GM23338 (cell line): Measurements from ENCODE around the gene NOVA2. TPM values are rescaled to one million over a fixed set of nuclear protein-coding genes. Genes with fewer than 3 reads are reported as not detected.

Source experiments
- ATAC-seq: fragments of 200-7000 bp; cut with Tn5 transposase; 3 replicates; pipeline ENCODE4 v1.9.1; 2020
- DNase-seq: peaks from one replicate; pipeline ENCODE4 v3.0.0-alpha.2; 2015; ENCODE audit warnings: low spot score
- H2AFZ ChIP-seq: fragments of 200-600 bp; sonication (generic); 2 replicates; pipeline ENCODE4 v1.8.0; 2016; ENCODE audit warnings: antibody characterized with exemption, mild to moderate bottlenecking, moderate library complexity
- H3F3A ChIP-seq: fragments of 200-600 bp; sonication (generic); replicated peaks from 2 replicates; pipeline ENCODE4 v1.8.0; 2017; ENCODE audit warnings: antibody characterized with exemption, mixed run types, low read depth
- H3K27ac ChIP-seq: fragments of 200-600 bp; sonication (generic); 2 replicates; pipeline ENCODE4 v1.6.1; 2016; ENCODE audit warnings: low read depth
- H3K27me3 ChIP-seq: fragments of 200-600 bp; sonication (generic); 2 replicates; pipeline ENCODE4 v1.8.0; 2016; ENCODE audit warnings: mild to moderate bottlenecking, mixed run types, moderate library complexity; ENCODE audit not compliant: insufficient read depth
- H3K36me3 ChIP-seq: fragments of 200-600 bp; sonication (generic); 2 replicates; pipeline ENCODE4 v1.8.0; 2016; ENCODE audit warnings: mild to moderate bottlenecking; ENCODE audit not compliant: insufficient read depth
- H3K4me1 ChIP-seq: fragments of 200-600 bp; sonication (generic); 2 replicates; pipeline ENCODE4 v1.8.0; 2016; ENCODE audit warnings: mild to moderate bottlenecking, moderate library complexity; ENCODE audit not compliant: insufficient read depth
- H3K4me2 ChIP-seq: fragments of 200-600 bp; sonication (generic); 2 replicates; pipeline ENCODE4 v1.7.1; 2017; ENCODE audit warnings: mixed run types
- H3K4me3 ChIP-seq: fragments of 200-600 bp; sonication (generic); 2 replicates; pipeline ENCODE4 v1.6.1; 2016; ENCODE audit warnings: mixed run types
- H3K79me2 ChIP-seq: fragments of 200-600 bp; sonication (generic); replicated peaks from 2 replicates; pipeline ENCODE4 v1.8.0; 2017; ENCODE audit warnings: mild to moderate bottlenecking; ENCODE audit not compliant: insufficient read depth
- H3K9me2 ChIP-seq: fragments of 200-600 bp; sonication (generic); 2 replicates; pipeline ENCODE4 v1.8.0; 2017; ENCODE audit not compliant: insufficient read depth
- H4K20me1 ChIP-seq: fragments of 200-600 bp; sonication (generic); replicated peaks from 2 replicates; pipeline ENCODE4 v1.8.0; 2017; ENCODE audit warnings: mild to moderate bottlenecking; ENCODE audit not compliant: insufficient read depth
- H3K27ac Mint-ChIP-seq: 2 replicates; pipeline ENCODE4 v1.8.0; 2020; ENCODE audit warnings: inconsistent platforms, mild to moderate bottlenecking, moderate library complexity, mixed read lengths
- H3K27me3 Mint-ChIP-seq: 3 replicates; pipeline ENCODE4 v1.8.0; 2022; ENCODE audit warnings: low read depth, mild to moderate bottlenecking, moderate library complexity, mixed read lengths, inconsistent platforms; ENCODE audit not compliant: insufficient read depth, poor library complexity
- H3K36me3 Mint-ChIP-seq: 3 replicates; pipeline ENCODE4 v1.8.0; 2021; ENCODE audit warnings: low read depth, mild to moderate bottlenecking, inconsistent platforms, moderate library complexity, mixed read lengths
- H3K4me1 Mint-ChIP-seq: 3 replicates; pipeline ENCODE4 v1.8.0; 2020; ENCODE audit warnings: mild to moderate bottlenecking, inconsistent platforms, mixed read lengths
- H3K4me3 Mint-ChIP-seq: 3 replicates; pipeline ENCODE4 v1.8.0; 2021; ENCODE audit warnings: moderate library complexity, mild to moderate bottlenecking, inconsistent platforms, mixed read lengths
- H3K9me3 Mint-ChIP-seq: 3 replicates; pipeline ENCODE4 v1.8.0; 2020; ENCODE audit warnings: moderate library complexity, mild to moderate bottlenecking, inconsistent platforms, mixed read lengths
- EZH2phosphoT487 ChIP-seq: fragments of 200-600 bp; sonication (generic); IDR thresholded peaks from one replicate; pipeline ENCODE4 v1.8.1; 2018; ENCODE audit warnings: antibody characterized with exemption; ENCODE audit not compliant: unreplicated experiment
- ZNF114 ChIP-seq: fragments of 250-450 bp; sonication (Bioruptor Pico); IDR thresholded peaks from 2 replicates; pipeline ENCODE4 v1.5.0; 2020; ENCODE audit warnings: mild to moderate bottlenecking, moderate library complexity
- polyA plus RNA-seq: library from polyadenylated mRNA; unstranded; fragments of >200 nt; fragmentation: Nextera tagmentation; extraction: Ambion mirVana; gene quantifications from 2 replicates; pipeline ENCODE4 v1.2.1, GENCODE V29; 2016
- total RNA-seq: library from RNA; depleted of rRNA; stranded (reverse); fragments of >200 nt; shearing (Covaris generic); gene quantifications from 2 replicates; pipeline ENCODE4 v1.2.3, GENCODE V29; 2014
- TF ChIP-seq, protein P1 (sequence below): fragments of 250-450 bp; sonication (Bioruptor Pico); IDR thresholded peaks from 2 replicates; pipeline ENCODE4 v1.5.0; 2020; ENCODE audit warnings: mild to moderate bottlenecking, moderate library complexity
- TF ChIP-seq, protein P2 (sequence below), 2 experiments: fragments of 200-600 bp in 1 of 2; sonication (generic) in 1 of 2; conservative IDR thresholded peaks; 2 replicates each; pipeline versions ENCODE4 v1.5.1 to v1.6.1; 2016 to 2017; ENCODE audit warnings: antibody characterized with exemption in 2 of 2, low read depth in 2 of 2, mild to moderate bottlenecking in 2 of 2, moderate library complexity in 1 of 2

The NOVA2 gene
- total and polyA plus RNA-seq, 2 experiments from 2014 or later: 5.1 to 13.7 TPM

DNA sequence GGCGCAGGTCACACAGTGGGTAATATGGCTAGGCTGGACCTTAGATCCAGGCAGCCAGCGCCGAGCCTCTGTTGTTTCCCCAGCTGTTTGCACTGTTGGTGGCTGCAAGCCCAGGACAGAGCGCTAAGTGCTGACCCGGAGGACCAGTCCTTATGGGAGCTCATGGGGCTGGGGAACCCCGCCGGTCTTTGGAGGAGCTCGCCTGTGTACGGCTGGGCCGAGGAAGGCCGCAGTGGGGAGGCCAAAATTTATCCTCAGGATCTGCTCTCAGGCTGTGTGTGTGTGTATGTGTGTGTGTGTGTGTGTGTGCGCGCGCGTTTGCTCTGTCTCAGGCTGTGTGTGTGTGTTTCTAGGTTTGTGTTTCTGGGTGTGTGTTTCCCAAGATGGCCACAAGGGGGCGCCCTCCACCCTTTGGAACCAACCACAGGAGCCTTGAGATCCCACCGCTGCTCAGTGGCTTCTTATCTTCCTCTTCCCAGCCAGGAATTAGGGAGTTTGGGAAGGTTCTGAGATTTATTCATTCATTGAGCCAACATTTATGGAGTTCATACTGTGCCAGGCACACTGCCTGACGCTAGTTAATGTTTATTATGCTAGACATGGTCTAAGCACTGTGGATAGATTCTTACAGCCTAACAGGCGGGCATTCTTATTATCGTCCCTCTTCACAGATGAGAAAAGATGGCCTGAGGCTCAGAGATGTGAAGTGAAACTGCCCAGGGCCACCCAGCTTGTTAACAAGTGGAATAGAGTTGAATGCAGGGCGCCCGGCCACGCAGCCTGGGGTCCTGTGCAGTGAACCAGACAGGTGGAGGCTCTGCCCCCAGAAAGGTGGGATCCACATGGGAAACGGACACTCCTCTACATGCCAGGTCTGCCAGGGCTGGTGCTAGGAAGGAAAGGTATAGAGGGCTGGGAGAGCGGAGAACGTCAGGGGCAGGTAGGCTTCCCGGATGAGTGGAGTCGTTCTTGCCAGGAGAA lies 36.2 kb upstream of the NOVA2 start:
- Mint-ChIP-seq H3K4me1 (peaks cover 4% of the 10 kb centered on the region; the same call in 2 of the 3 replicates), H3K36me3 (peaks cover 22% of the 10 kb centered on the region), H3K4me3 (no peak overlapping the region), H3K27ac (no peak overlapping the region), H3K9me3 (no peaks in the 10 kb centered on the region), H3K27me3 (peaks cover 8% of the 10 kb centered on the region)
- Histone ChIP-seq H2AFZ (no peak overlapping the region), H3K4me3 (no peak overlapping the region), H3K4me2 (peak overlapping the region; percentile 65), H3K27ac (0 out of 2 replicates have a peak overlapping the region, but pooled peaks have one; percentile 45), H3F3A (no peaks in the 10 kb centered on the region), H3K79me2 (no peaks in the 10 kb centered on the region), H3K27me3 (peaks cover 22% of the 10 kb centered on the region), H4K20me1 (peaks cover 16% of the 10 kb centered on the region), H3K9me2 (no peaks in the 10 kb centered on the region), H3K36me3 (no peaks in the 10 kb centered on the region), H3K4me1 (peaks cover 6% of the 10 kb centered on the region; the same call in 1 of the 2 replicates)
- TF ChIP-seq, protein P1, sequence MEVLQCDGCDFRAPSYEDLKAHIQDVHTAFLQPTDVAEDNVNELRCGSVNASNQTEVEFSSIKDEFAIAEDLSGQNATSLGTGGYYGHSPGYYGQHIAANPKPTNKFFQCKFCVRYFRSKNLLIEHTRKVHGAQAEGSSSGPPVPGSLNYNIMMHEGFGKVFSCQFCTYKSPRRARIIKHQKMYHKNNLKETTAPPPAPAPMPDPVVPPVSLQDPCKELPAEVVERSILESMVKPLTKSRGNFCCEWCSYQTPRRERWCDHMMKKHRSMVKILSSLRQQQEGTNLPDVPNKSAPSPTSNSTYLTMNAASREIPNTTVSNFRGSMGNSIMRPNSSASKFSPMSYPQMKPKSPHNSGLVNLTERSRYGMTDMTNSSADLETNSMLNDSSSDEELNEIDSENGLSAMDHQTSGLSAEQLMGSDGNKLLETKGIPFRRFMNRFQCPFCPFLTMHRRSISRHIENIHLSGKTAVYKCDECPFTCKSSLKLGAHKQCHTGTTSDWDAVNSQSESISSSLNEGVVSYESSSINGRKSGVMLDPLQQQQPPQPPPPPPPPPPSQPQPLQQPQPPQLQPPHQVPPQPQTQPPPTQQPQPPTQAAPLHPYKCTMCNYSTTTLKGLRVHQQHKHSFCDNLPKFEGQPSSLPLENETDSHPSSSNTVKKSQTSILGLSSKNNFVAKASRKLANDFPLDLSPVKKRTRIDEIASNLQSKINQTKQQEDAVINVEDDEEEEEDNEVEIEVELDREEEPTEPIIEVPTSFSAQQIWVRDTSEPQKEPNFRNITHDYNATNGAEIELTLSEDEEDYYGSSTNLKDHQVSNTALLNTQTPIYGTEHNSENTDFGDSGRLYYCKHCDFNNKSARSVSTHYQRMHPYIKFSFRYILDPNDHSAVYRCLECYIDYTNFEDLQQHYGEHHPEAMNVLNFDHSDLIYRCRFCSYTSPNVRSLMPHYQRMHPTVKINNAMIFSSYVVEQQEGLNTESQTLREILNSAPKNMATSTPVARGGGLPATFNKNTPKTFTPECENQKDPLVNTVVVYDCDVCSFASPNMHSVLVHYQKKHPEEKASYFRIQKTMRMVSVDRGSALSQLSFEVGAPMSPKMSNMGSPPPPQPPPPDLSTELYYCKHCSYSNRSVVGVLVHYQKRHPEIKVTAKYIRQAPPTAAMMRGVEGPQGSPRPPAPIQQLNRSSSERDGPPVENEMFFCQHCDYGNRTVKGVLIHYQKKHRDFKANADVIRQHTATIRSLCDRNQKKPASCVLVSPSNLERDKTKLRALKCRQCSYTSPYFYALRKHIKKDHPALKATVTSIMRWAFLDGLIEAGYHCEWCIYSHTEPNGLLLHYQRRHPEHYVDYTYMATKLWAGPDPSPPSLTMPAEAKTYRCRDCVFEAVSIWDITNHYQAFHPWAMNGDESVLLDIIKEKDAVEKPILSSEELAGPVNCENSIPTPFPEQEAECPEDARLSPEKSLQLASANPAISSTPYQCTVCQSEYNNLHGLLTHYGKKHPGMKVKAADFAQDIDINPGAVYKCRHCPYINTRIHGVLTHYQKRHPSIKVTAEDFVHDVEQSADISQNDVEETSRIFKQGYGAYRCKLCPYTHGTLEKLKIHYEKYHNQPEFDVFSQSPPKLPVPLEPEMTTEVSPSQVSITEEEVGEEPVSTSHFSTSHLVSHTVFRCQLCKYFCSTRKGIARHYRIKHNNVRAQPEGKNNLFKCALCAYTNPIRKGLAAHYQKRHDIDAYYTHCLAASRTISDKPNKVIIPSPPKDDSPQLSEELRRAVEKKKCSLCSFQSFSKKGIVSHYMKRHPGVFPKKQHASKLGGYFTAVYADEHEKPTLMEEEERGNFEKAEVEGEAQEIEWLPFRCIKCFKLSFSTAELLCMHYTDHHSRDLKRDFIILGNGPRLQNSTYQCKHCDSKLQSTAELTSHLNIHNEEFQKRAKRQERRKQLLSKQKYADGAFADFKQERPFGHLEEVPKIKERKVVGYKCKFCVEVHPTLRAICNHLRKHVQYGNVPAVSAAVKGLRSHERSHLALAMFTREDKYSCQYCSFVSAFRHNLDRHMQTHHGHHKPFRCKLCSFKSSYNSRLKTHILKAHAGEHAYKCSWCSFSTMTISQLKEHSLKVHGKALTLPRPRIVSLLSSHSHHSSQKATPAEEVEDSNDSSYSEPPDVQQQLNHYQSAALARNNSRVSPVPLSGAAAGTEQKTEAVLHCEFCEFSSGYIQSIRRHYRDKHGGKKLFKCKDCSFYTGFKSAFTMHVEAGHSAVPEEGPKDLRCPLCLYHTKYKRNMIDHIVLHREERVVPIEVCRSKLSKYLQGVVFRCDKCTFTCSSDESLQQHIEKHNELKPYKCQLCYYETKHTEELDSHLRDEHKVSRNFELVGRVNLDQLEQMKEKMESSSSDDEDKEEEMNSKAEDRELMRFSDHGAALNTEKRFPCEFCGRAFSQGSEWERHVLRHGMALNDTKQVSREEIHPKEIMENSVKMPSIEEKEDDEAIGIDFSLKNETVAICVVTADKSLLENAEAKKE (CRISPR knock-in tag): no peak
- TF ChIP-seq ZNF114 (CRISPR knock-in tag) (no peak), EZH2phosphoT487 (no peak)
- TF ChIP-seq, protein P2, sequence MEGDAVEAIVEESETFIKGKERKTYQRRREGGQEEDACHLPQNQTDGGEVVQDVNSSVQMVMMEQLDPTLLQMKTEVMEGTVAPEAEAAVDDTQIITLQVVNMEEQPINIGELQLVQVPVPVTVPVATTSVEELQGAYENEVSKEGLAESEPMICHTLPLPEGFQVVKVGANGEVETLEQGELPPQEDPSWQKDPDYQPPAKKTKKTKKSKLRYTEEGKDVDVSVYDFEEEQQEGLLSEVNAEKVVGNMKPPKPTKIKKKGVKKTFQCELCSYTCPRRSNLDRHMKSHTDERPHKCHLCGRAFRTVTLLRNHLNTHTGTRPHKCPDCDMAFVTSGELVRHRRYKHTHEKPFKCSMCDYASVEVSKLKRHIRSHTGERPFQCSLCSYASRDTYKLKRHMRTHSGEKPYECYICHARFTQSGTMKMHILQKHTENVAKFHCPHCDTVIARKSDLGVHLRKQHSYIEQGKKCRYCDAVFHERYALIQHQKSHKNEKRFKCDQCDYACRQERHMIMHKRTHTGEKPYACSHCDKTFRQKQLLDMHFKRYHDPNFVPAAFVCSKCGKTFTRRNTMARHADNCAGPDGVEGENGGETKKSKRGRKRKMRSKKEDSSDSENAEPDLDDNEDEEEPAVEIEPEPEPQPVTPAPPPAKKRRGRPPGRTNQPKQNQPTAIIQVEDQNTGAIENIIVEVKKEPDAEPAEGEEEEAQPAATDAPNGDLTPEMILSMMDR (conservative IDR thresholded peaks at IDR 0.05; ENCODE audit: low read depth in 2 of 2): peak; percentile 71 to 91
- DNase-seq: peak; percentile 85
- ATAC-seq: peak; percentile 87
